ENCODE data around the gene RPS6KA5.
A peak's percentile ranks its signal among the peaks of the same experiment; 100 is the strongest.
"Not testable (repeated sequence)": the region's sequence is repeated elsewhere in the genome, so short reads cannot be mapped to it uniquely, and the experiment has no call there.

The RPS6KA5 gene

DNA sequence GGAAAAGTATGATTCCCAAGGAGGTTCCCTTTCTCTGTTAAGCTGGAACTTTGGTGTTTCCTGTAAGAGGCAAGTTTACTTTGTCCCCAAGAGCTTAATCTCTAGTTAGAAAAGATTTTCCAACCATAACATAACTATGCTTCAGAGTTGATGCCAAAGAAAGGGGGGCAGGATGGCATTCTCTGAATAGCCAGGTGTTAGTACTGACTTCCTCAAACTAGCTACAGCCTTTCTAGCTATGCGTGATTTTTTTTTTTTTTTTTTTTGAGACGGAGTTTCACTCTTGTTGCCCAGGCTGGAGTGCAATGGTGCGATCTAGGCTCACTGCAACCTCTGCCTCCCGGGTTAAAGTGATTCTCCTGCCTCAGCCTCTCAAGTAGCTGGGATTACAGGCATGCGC, 204.3 kb downstream of the RPS6KA5 start:
- H3K4me1 ChIP-seq (ENCODE audit: insufficient read depth, low read length); H3K9me3 ChIP-seq (ENCODE audit: control insufficient read depth, insufficient read depth, low read length): not testable (repeated sequence)

DNA sequence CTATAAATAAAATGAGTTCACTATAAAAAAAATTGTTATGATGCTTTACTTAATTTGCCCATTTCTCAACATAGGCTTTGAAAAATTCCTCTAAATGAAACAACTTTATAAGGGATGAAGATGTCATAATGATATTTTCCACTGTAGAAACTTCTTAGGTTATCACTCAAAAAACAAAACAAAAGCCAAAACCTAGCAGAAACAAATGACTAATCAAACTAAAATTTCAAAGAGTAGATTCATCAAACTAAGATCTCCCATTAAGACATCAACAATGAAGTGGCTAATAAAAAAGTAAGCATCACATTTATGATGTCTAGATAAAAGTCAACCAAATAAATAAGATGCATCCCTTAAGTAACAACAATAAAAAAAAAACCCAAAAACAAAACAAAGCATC, 207.3 kb downstream of the RPS6KA5 start:
- Histone ChIP-seq H3K9ac (ENCODE audit: low read depth, low read length) (no peak overlapping the region), H3K36me3 (ENCODE audit: insufficient read depth, low read length) (no peaks in the 10 kb centered on the region), H3K9me3 (ENCODE audit: control insufficient read depth, insufficient read depth, low read length) (no peaks in the 10 kb centered on the region), H3K4me1 (ENCODE audit: insufficient read depth, low read length) (peaks cover 16% of the 10 kb centered on the region)

More for the DNA sequence above, 204.3 kb downstream of the RPS6KA5 start:
- not testable (repeated sequence) for H3K9ac ChIP-seq (ENCODE audit: low read depth, low read length); H3K36me3 ChIP-seq (ENCODE audit: insufficient read depth, low read length)

DNA sequence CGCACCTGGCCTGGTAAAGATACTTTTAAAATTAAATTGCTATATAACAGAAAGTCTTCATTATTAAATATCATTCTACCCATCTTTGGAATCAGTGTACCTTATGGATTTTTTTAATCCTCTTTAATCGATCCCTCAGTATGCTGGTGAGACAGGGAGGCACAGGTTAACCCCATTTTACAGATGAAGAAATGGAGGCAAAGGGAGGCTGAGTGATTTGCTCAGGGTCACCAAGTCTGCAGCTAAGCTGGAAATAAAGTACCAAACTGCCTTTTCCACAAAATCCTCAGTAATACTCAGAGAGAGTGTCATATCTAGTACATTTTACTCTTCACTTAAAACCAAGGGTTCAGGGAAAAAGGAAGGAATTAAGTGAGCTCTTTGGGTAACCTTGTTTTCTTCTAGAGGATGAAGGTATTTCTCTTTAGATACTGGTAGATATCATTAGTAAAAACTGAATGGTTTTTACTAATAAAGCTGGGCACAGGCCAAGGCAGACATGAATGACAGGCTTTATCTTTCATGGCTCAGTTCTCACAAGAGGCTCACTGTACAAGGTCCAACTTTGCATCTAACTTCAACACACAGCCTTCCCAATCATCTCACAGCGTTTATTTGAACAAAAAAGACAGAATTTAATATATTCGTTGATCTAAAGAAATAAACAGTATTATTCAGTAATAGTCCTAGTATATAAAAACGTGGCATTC, 209.0 kb downstream of the RPS6KA5 start:
- H3K36me3 ChIP-seq (ENCODE audit: insufficient read depth, low read length): no peaks in the 10 kb centered on the region
- H3K9ac ChIP-seq (ENCODE audit: low read depth, low read length): peak overlapping the region; percentile 1; the same call in 1 of the 2 replicates
- peaks cover 16% of the 10 kb centered on the region for H3K4me1 ChIP-seq (ENCODE audit: insufficient read depth, low read length)
- no peaks in the 10 kb centered on the region for H3K9me3 ChIP-seq (ENCODE audit: control insufficient read depth, insufficient read depth, low read length)

DNA sequence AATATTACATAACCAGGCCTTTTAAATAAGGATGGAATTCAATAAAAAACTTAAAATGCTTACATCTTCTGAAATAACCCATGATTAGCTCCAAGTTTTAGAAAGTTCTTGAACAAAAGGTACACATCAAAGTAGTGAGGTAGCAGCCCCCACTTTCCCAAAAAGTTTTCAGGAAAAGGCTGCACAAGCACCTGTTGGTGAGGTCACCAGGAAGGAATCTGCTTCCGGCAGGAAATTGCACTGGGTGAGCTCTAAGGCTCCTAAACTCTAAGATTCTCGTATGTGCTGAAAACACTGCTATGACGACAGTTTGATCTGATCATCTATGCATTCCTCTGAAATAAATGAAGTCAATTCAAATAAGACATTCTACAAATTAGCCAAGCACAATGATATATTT, 210.0 kb downstream of the RPS6KA5 start:
- Histone ChIP-seq H3K36me3 (ENCODE audit: insufficient read depth, low read length) (no peaks in the 10 kb centered on the region), H3K9me3 (ENCODE audit: control insufficient read depth, insufficient read depth, low read length) (no peaks in the 10 kb centered on the region), H3K9ac (ENCODE audit: low read depth, low read length) (peak overlapping the region; percentile 5; the same call in 1 of the 2 replicates), H3K4me1 (ENCODE audit: insufficient read depth, low read length) (peaks cover 16% of the 10 kb centered on the region)

DNA sequence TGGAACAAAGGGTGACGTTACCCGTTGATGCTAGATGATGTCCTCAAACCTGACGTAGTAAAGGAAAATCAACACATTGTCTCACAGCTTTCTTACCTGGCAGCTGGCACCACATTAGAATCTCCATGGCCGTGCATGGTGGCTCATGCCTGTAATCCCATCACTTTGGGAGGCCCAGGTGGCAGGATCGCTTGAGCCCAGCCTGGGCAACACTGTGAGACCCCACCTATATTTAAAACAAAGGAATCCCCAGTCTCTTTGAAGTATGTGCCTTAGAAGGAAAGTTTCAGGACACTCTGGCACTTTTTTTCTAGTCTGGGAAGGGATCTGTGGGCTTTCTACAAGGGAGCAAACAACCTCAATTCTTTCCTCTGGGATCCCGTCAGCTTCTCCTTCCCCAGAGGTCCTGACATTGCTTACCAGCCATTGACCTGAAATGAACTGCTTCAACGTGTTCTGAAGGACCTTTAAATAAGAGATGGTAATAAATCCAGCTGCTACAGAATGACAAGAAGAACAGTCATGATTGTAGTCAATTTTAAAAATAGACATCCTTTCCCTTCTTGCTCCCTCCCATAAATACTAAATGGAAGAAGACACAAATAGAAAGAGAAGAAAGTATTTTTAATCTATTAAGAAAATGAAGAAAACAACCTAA, 210.5 kb downstream of the RPS6KA5 start:
- Histone ChIP-seq H3K9ac (ENCODE audit: low read depth, low read length) (no peak overlapping the region), H3K4me1 (ENCODE audit: insufficient read depth, low read length) (peaks cover 16% of the 10 kb centered on the region), H3K36me3 (ENCODE audit: insufficient read depth, low read length) (no peaks in the 10 kb centered on the region), H3K9me3 (ENCODE audit: control insufficient read depth, insufficient read depth, low read length) (no peaks in the 10 kb centered on the region)

DNA sequence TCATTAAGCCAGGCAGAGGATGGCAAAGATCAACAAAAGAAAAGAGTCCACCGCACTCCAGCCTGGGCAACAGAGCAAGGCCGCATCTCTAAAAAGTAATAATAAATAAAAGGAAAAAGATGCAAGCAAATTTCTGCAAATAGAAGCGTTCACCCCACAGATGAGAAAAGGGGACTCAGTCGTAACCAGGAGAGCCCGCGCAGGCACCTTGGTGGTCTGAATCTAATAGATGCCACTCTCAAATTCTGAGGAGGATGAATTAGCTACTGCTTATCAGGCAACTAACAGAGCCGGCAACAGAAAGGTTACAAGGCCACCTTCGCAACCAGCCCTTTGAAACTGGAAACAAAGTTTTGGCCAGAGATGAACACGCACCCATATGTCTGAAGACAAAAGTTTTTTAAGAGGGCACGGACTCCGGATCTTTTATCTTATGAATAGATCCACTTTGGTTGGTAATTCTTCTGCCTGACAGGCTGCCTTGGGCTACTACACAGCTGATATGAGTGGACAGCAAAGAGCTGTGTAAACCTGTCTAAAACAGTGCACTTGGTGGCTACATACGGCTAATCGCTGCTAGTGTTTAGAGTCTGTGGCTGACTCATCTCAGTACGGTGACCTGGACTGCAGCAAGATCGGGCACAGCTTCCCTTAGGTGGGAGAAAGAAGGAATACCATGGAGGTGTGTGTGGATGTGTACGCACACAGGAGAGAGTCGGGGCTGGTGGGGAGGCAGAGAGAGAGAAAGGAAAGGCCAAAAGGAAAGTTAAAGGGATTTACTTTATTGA, 211.3 kb downstream of the RPS6KA5 start:
- H3K9me3 ChIP-seq (ENCODE audit: control insufficient read depth, insufficient read depth, low read length): no peaks in the 10 kb centered on the region
- H3K4me1 ChIP-seq (ENCODE audit: insufficient read depth, low read length): peaks cover 16% of the 10 kb centered on the region
- H3K36me3 ChIP-seq (ENCODE audit: insufficient read depth, low read length): no peaks in the 10 kb centered on the region
- no peak overlapping the region for H3K9ac ChIP-seq (ENCODE audit: low read depth, low read length)

DNA sequence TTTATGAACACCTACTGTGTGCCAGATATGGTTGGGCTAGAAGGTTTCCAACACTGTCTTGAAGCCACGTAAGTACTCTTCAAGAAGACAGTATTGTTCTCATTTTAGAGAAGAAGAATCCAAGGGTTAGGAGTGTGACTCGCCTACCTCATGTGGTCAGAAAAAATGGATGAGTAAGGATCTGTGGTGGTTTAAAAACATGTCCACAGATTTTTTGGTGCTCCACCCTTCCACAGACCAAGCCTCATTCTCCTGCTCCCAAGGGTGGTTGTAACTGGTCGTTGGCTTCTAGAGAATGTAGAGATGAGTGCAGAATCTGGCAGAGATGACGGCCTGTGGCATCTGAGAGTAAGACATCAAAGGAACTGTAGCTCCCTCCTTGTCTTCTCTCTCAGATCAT, 213.9 kb downstream of the RPS6KA5 start:
- Histone ChIP-seq H3K4me1 (ENCODE audit: insufficient read depth, low read length) (peaks cover 16% of the 10 kb centered on the region), H3K9ac (ENCODE audit: low read depth, low read length) (no peak overlapping the region)

DNA sequence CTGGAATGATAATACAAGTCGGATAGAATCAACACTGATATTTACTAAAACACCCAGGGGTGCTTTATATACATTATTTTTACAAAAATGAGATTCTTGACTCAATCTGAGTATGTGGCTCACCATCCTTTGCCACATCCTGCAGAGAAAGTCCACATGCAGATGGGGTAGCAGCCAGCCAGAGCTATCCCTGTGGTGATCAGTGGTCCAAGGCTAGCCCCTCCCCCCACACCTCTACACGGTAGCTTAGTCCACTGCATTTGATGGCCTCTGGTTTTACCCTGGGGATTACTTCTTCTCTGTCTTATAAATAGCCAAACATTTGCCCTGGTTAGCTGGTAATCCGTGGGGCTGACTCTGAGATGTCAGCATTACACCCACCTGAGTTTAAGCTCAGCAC, 216.1 kb downstream of the RPS6KA5 start:
- Histone ChIP-seq H3K4me1 (ENCODE audit: insufficient read depth, low read length) (peaks cover 6% of the 10 kb centered on the region), H3K9me3 (ENCODE audit: control insufficient read depth, insufficient read depth, low read length) (no peaks in the 10 kb centered on the region), H3K9ac (ENCODE audit: low read depth, low read length) (no peak overlapping the region), H3K36me3 (ENCODE audit: insufficient read depth, low read length) (no peaks in the 10 kb centered on the region)

More for the DNA sequence above, 213.9 kb downstream of the RPS6KA5 start:
- Histone ChIP-seq H3K36me3 (ENCODE audit: insufficient read depth, low read length) (no peaks in the 10 kb centered on the region), H3K9me3 (ENCODE audit: control insufficient read depth, insufficient read depth, low read length) (no peaks in the 10 kb centered on the region)

DNA sequence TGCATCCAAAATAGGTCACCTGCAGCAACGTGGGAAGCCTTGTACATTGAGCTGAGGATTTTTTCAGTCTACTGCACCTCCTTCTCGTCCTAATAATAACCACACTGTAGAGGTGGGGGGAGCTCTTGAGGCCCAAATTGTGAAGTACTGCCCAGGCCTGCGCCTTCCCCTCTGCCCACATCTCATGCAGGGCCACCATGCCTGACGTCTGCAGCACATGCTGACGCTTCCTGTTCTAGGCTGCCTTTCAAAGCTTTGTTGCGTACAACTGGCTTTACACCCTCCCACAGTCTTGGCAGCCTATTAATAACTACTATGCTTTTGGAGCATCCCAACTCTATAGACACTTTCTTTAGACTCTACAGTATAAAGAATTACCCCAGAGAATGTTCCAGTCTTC, 217.7 kb downstream of the RPS6KA5 start:
- Histone ChIP-seq H3K9ac (ENCODE audit: low read depth, low read length) (no peak overlapping the region), H3K9me3 (ENCODE audit: control insufficient read depth, insufficient read depth, low read length) (no peaks in the 10 kb centered on the region), H3K36me3 (ENCODE audit: insufficient read depth, low read length) (no peaks in the 10 kb centered on the region), H3K4me1 (ENCODE audit: insufficient read depth, low read length) (peaks cover 5% of the 10 kb centered on the region)

DNA sequence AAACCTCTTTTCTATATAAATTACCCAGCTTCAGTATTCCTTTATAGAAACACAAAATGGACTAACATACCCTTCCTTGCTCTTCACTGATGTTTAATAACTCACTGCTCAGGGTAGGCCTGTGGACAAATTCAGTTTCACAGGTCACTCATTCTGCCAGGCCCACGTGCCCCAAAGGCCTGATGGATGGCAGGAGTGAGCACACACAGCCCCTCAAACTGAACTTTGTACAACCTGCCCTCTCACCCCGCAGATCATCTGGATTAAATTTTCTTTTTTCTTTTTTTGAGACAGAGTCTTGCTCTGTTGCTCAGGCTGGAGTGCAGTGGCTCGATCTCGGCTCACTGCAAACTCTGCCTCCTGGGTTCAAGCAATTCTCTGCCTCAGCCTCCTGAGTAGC, 219.8 kb downstream of the RPS6KA5 start:
- not testable (repeated sequence) for H3K9me3 ChIP-seq (ENCODE audit: control insufficient read depth, insufficient read depth, low read length); H3K4me1 ChIP-seq (ENCODE audit: insufficient read depth, low read length); H3K9ac ChIP-seq (ENCODE audit: low read depth, low read length); H3K36me3 ChIP-seq (ENCODE audit: insufficient read depth, low read length)

DNA sequence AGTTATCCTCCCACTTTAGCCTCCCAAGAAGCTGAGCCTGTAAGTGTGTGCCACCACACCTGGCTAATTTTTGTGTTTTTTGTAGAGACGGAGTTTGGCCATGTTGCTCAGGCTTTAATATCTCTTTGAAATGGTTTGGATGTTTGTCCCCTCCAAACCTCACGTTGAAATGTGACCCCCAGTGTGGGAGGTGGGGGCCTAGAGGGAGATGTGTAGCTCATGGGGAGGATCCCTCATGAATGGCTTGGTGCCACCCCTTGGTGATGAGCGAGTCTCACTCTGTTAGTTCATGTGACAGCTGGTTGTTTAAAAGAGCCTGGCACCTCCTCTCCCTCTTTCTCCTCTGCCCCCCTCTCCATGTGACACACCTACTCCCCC, 220.6 kb downstream of the RPS6KA5 start:
- H3K9ac ChIP-seq (ENCODE audit: low read depth, low read length): no peak overlapping the region
- peaks cover 5% of the 10 kb centered on the region; the same call in 1 of the 2 replicates for H3K4me1 ChIP-seq (ENCODE audit: insufficient read depth, low read length)
- no peaks in the 10 kb centered on the region for H3K36me3 ChIP-seq (ENCODE audit: insufficient read depth, low read length)
- no peaks in the 10 kb centered on the region for H3K9me3 ChIP-seq (ENCODE audit: control insufficient read depth, insufficient read depth, low read length)

DNA sequence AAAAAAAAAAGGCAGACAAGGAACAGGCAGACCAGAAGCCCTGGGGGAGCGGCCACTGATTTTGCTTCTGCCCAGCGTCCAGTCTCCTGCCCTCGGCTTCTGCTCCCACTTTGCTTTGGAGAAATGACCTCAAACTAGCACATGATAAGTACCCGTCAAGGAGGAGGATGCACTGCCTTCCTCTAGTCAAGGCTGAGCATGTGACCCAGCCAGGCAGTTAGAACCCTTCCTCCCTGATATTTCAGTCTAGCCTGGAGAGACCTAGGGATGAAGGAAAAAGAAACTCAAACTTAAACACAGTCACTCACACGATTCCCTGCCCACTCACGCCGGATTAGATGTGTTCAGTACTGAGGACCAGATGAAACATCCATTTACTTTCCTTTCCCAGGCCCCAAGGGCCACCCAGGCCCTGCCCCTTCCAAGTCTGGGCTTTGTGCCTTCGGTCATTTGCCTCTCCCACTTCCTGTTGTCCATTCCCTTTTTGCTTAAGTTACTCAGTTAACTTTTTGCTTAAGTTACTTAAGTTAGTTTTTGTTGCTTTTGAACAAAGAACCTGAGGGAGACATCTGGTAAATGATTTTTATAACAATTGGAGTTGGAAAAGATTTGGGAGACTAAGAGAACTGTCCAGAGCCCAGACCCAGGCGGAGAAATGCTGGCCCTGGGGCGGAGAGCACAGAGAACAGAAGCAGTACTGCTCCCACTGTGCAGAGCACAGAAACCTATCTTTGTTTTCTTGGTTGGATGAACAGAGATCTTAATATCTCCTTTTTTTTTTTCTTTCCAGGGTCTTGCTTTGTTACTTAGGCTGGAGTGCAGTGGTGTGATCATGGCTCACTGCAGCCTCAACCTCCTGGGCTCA, 221.2 kb downstream of the RPS6KA5 start:
- H3K4me1 ChIP-seq (ENCODE audit: insufficient read depth, low read length): peaks cover 5% of the 10 kb centered on the region; the same call in 1 of the 2 replicates
- no peak overlapping the region for H3K9ac ChIP-seq (ENCODE audit: low read depth, low read length)
- H3K9me3 ChIP-seq (ENCODE audit: control insufficient read depth, insufficient read depth, low read length): no peaks in the 10 kb centered on the region
- H3K36me3 ChIP-seq (ENCODE audit: insufficient read depth, low read length): no peaks in the 10 kb centered on the region

DNA sequence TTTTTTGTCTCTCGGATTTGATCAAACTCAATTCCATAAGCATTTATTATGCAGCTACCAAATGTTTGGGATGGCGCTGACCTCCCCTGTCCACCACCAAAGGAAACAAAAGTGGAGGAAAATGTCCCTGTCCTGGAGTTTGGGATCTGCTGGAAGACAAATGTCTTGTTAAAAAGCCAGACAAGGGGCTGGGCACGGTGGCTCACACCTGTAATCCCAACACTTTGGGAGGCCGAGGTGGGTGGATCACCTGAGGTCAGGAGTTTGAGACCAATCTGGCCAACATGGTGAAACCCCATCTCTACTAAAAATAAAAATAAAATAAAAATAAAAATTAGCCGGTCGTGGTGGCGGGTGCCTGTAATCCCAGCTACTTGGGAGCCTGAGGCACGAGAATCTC, 221.9 kb downstream of the RPS6KA5 start:
- H3K9ac ChIP-seq (ENCODE audit: low read depth, low read length); H3K4me1 ChIP-seq (ENCODE audit: insufficient read depth, low read length); H3K9me3 ChIP-seq (ENCODE audit: control insufficient read depth, insufficient read depth, low read length); H3K36me3 ChIP-seq (ENCODE audit: insufficient read depth, low read length): not testable (repeated sequence)

DNA sequence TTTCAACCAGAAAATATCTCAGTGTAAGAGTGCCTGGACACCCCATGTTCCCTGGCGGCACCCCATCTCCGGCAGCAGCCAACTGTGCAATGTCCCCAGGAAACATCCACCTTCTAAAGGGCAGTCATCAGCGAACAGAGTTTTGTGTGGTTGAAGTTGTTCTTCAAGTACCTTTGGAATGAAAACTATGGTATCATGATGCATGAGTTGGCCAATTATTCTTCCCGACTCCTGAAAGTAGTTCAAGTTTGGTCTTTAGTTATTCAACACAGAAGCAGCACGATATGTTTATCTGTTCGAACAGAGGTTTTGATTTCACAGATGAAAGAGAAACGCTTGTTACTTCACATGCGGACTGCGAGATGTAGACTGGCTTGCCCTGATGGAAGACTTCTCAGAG, 223.1 kb downstream of the RPS6KA5 start:
- Histone ChIP-seq H3K9me3 (ENCODE audit: control insufficient read depth, insufficient read depth, low read length) (no peaks in the 10 kb centered on the region), H3K36me3 (ENCODE audit: insufficient read depth, low read length) (no peaks in the 10 kb centered on the region), H3K4me1 (ENCODE audit: insufficient read depth, low read length) (peaks cover 5% of the 10 kb centered on the region; the same call in 1 of the 2 replicates), H3K9ac (ENCODE audit: low read depth, low read length) (no peak overlapping the region)
